Spleen (tissue), 3 donors: ENCODE measurements around the gene TMEM201.

Experiments
- POLR2A ChIP-seq, 3 donors: fragments of 450-650 bp; IDR thresholded peaks; one replicate each; pipeline ENCODE4 v1.5.1; 2017; ENCODE audit warnings: antibody characterized with exemption in 3 of 3, mild to moderate bottlenecking in 1 of 3
- POLR2AphosphoS5 ChIP-seq, 3 donors: sonication (generic); formaldehyde crosslinking; IDR thresholded peaks; one replicate each; pipeline ENCODE4 v1.5.1; 2017; ENCODE audit warnings: antibody characterized with exemption in 3 of 3

- TF ChIP-seq POLR2A (IDR thresholded peaks at IDR 0.05) (no peak), POLR2AphosphoS5 (IDR thresholded peaks at IDR 0.05) (peak in 2 of 3 donors; percentile 24 to 51)
These were observed 37.5 kb downstream of the TMEM201 start for GRCh38 chr1:9626201-9626608.
